Subcutaneous abdominal adipose tissue (tissue), 5 donors: ENCODE results near the gene C11orf91.

Experiments used
- H3K27ac ChIP-seq: one replicate; pipeline ENCODE4 v1.7.0; 2013; ENCODE audit warnings: low read depth, mild to moderate bottlenecking, inconsistent platforms, low read length, moderate library complexity
- H3K27me3 ChIP-seq, 5 donors: one replicate each; pipeline ENCODE4 v1.7.0; 2013; ENCODE audit warnings: low read length in 5 of 5, inconsistent platforms in 1 of 5; ENCODE audit not compliant: control insufficient read depth in 5 of 5, insufficient read depth in 4 of 5
- H3K36me3 ChIP-seq, 5 donors: one replicate each; pipeline ENCODE4 v1.7.0; 2013; ENCODE audit warnings: low read length in 5 of 5; ENCODE audit not compliant: control insufficient read depth in 5 of 5, insufficient read depth in 5 of 5
- H3K4me1 ChIP-seq, 5 donors: one replicate each; pipeline ENCODE4 v1.7.0; 2013; ENCODE audit warnings: low read length in 5 of 5, mild to moderate bottlenecking in 3 of 5, moderate library complexity in 1 of 5; ENCODE audit not compliant: control insufficient read depth in 5 of 5, insufficient read depth in 5 of 5
- H3K4me3 ChIP-seq, 5 donors: one replicate each; pipeline ENCODE4 v1.7.0; 2013; ENCODE audit warnings: low read length in 5 of 5, low read depth in 1 of 5
- H3K9ac ChIP-seq, 5 donors: one replicate each; pipeline ENCODE4 v1.7.0; 2013; ENCODE audit warnings: low read length in 5 of 5, mild to moderate bottlenecking in 4 of 5, moderate library complexity in 3 of 5
- H3K9me3 ChIP-seq, 5 donors: one replicate each; pipeline ENCODE4 v1.7.0; 2013; ENCODE audit warnings: low read length in 5 of 5; ENCODE audit not compliant: control insufficient read depth in 5 of 5
- donor health status: healthy.
- donor health status: healthy.
- donor health status: healthy.
- donor health status: healthy.
- donor health status: healthy.

The C11orf91 gene

DNA sequence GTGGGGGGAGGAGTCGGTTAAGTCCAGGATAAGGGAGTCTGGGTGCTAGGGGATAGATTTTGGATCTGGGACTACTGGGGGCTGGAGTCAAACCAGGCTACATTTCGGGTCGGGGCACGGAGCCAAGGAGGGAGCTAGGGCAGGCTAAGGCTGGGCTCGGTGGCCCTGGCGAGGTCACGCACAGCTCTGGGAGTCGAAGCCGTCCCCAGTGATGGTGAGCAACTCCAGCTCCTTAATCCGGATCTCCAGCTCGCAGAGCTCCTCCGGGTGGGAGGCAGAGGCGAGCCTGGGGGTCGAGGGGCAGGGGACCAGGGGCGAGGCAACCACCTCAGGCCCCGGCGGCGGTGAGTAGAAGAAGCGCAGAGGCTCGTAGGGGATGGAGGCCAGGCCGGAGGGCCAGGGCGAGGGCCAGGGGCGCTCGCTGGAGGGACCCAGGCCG, 544 bp downstream of the C11orf91 start:
- H3K36me3 ChIP-seq = peaks cover 0 to 4% (median under 1%) of the 10 kb centered on the region in 5 donors
- H3K9ac ChIP-seq = peak overlapping the region in 2 of 5 donors; percentile 39 to 46
- H3K27ac ChIP-seq = peak overlapping the region; percentile 65
- no peaks in the 10 kb centered on the region for H3K9me3 ChIP-seq
- no peaks in the 10 kb centered on the region for H3K27me3 ChIP-seq
- peak overlapping the region in 4 of 5 donors; percentile 45 to 57 (median 54) for H3K4me3 ChIP-seq
- H3K4me1 ChIP-seq = peaks cover 11 to 74% (median 25%) of the 10 kb centered on the region in 5 donors

DNA sequence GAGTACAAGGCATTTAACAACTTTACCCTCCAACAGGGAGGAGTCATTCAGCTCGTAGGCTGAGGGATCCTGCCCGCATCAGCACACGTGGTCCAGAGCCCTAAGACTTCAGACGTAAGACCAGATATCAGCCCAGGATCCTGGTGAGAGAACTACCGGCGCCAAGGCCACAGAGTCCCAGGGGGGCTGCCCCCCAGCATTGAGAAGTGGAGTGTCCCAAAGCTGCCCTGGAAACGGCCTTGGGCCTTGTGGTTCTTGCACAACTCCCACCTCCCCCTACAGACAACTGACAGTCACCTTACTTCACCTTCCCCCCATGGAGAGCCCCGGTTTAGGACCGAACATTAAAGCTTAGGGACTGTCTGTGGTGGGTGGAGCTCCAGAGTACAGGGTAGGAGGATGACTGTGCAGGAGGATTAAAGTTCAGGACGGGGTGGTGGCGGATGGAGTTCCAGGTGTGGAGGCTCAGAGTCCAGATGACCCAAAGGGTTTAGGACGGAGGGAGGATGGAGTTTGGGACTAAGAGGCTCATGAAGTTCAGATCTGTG, 1.0 kb downstream of the C11orf91 start:
- H3K4me1 ChIP-seq = peaks cover 11 to 74% (median 25%) of the 10 kb centered on the region in 5 donors
- no peaks in the 10 kb centered on the region for H3K9me3 ChIP-seq
- peak overlapping the region; percentile 65 for H3K27ac ChIP-seq
- H3K27me3 ChIP-seq = no peaks in the 10 kb centered on the region
- no peaks in the 10 kb centered on the region for H3K36me3 ChIP-seq
- H3K9ac ChIP-seq = peak overlapping the region in 2 of 5 donors; percentile 39 to 46
- H3K4me3 ChIP-seq = peak overlapping the region in 4 of 5 donors; percentile 45 to 57 (median 54)

DNA sequence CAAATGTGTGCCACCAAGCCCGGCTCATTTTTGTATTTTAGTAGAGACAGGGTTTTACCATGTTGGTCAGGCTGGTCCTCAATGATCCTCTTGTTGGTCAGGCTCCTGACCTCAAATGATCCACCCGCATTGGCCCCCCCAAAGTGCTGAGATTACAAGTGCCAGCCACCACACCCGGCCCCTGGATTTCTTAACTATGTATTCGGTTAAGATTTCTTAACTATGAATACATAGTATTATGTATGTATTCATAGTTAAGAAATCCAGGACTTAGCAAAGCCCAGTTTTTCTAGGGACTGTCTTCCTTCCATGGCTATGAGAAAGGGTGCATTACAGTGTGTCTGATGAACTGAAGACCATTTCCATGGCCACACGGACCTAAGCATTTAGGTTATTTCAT, 1.7 kb downstream of the C11orf91 start:
- H3K27ac ChIP-seq = no peak overlapping the region
- H3K27me3 ChIP-seq = no peaks in the 10 kb centered on the region
- H3K4me1 ChIP-seq = peaks cover 11 to 74% (median 25%) of the 10 kb centered on the region in 5 donors
- H3K9ac ChIP-seq = no peak overlapping the region
- no peaks in the 10 kb centered on the region for H3K36me3 ChIP-seq
- H3K4me3 ChIP-seq = no peak overlapping the region
- H3K9me3 ChIP-seq = no peaks in the 10 kb centered on the region

DNA sequence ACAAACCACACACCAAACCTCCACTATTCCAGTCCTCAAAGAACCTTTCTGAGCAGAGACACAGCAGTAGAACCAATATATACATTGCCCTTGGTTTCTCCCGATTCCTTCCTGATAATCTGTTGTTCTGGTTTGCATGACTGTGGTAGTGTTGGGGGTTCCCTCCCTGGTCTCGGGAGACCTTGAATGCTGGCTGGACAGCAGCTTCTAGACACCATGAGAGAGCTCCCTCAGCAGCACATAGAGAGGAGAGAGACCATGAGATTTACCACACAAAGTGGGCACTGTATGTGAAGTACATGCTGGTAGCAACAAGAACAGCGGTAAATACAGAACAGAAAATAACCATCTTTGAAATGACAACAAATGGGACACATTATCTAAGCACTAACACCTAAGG, 2.6 kb downstream of the C11orf91 start:
- Histone ChIP-seq H3K4me3 (no peak overlapping the region), H3K27me3 (no peaks in the 10 kb centered on the region), H3K9ac (no peak overlapping the region), H3K4me1 (peaks cover 11 to 75% (median 26%) of the 10 kb centered on the region in 5 donors), H3K9me3 (no peaks in the 10 kb centered on the region), H3K27ac (no peak overlapping the region), H3K36me3 (no peaks in the 10 kb centered on the region)

DNA sequence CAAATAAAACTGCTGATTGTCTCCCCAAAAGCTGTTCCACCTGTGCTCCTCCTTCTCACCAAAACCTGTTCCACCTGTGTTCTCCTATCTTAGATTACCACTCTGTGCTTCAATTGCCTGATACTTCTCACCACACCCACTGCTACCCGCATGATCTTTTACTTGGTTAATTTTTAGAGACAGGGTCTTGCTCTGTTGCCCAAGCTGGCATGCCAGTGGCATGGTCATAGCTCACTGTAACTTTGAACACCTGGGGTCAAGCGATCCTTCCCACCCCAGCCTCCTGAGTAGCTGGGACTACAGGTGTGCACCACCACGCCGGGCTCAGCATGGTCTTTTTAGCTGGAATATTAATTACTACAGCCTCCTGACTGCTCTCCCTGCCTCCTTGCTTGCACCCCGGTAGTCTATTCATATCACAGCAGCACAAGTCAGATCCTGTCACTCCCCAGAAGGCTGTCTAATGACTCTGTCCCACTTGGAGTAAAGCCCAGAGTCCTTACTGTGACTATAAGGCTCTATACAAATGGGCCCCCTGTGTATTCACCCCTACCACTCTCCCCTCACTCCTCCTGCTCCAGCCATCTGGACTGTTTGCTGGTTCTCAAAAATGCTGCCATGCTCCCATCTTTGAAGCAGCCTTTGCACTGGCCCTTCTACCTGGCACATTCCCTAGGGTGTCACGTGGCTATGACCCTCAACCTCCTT, 3.5 kb downstream of the C11orf91 start:
- Histone ChIP-seq H3K27ac (no peak overlapping the region), H3K36me3 (no peaks in the 10 kb centered on the region), H3K9ac (no peak overlapping the region), H3K27me3 (no peaks in the 10 kb centered on the region), H3K4me1 (peaks cover 11 to 73% (median 33%) of the 10 kb centered on the region in 5 donors), H3K4me3 (no peak overlapping the region), H3K9me3 (no peaks in the 10 kb centered on the region)

DNA sequence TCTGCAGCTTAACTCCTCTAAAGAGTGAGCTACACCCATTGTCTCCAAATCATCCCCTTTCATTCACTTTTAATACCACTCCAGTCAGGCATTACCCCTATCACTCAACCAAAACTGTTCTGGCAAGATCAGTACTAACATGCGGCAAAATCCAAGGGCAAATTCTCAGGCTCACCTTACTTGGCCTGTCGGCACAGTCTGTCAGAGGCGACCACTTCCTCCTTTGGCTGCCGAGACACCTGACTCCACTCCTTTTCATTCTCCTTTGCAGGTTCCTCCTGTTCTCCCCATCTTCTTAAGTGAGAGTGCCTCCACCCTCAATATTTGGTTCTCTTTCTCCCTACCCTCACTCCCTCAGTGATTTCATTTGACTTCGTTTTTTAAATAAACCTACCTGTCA, 4.2 kb downstream of the C11orf91 start:
- Histone ChIP-seq H3K4me3 (no peak overlapping the region), H3K9ac (no peak overlapping the region), H3K9me3 (no peaks in the 10 kb centered on the region), H3K27me3 (no peaks in the 10 kb centered on the region), H3K4me1 (peaks cover 7 to 73% (median 34%) of the 10 kb centered on the region in 5 donors), H3K36me3 (no peaks in the 10 kb centered on the region), H3K27ac (no peak overlapping the region)

DNA sequence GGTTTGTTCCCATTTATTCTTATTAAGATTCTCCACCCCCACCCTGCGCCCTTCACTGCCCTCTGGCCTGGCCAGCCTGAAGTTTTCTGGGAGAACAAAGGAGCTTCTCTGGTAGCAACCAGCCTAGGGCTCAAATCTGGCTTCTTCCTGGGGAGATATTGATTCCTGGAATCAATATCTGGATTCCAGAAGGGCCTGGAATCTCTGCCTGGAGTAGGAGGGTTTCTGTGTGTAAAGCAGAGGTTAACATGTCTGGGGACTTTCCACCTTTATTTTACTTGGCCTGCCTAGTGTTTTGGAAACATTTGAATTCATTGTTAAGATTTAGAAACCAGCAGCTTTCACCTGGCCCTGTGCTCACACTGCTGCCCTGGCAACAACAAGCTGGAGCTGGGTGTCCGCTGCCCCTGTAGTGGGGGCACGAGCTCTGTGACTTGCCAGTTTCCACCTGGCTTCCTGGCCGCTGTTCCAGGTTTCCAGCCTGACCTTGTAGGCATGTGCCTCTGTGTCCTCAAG, 5.5 kb downstream of the C11orf91 start:
- Histone ChIP-seq H3K27me3 (peaks cover 0 to 3% (median 0%) of the 10 kb centered on the region in 5 donors), H3K4me3 (no peak overlapping the region), H3K36me3 (no peaks in the 10 kb centered on the region), H3K9me3 (no peaks in the 10 kb centered on the region), H3K27ac (peak overlapping the region; percentile 96), H3K4me1 (peaks cover 12 to 78% (median 38%) of the 10 kb centered on the region in 5 donors), H3K9ac (peak overlapping the region in 1 of 5 donors; percentile 23)

DNA sequence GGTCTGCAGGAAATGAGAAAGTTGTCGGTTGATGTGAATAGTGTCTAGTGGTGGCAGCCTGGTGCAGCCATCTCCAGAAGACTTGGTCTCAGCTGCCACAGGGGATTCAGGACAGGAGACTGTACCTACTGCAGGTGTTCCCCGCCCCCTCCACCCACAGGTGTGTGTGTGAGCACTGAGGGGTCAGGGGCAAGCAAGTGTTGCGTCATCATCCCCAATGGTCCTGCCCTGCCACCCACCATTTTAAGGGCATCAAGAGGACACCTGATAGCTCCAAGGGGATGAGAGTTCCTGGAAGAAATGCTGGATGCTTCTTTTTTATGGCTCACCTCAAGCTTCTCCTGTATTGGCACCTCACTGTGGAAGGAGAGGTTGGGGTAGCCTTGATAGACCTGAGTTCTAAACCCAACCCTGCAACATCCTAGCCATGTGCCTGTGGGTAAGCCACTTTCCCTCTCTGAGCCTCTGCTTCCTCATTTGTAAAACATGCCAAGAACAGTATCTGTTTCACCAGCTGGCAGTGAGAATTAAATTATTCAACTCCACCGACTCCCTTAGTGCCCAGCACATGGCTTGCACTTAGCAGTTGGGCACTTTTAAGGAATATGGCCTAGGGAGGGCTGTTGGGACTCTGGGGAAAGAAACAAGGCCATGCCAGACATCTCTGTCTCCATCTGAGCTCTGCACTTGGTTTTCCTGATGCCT, 6.1 kb downstream of the C11orf91 start:
- Histone ChIP-seq H3K27ac (peak overlapping the region; percentile 96), H3K9me3 (no peaks in the 10 kb centered on the region), H3K36me3 (no peaks in the 10 kb centered on the region), H3K4me3 (no peak overlapping the region), H3K9ac (peak overlapping the region in 1 of 5 donors; percentile 23), H3K4me1 (peaks cover 12 to 77% (median 35%) of the 10 kb centered on the region in 5 donors), H3K27me3 (peaks cover 0 to 3% (median 0%) of the 10 kb centered on the region in 5 donors)

DNA sequence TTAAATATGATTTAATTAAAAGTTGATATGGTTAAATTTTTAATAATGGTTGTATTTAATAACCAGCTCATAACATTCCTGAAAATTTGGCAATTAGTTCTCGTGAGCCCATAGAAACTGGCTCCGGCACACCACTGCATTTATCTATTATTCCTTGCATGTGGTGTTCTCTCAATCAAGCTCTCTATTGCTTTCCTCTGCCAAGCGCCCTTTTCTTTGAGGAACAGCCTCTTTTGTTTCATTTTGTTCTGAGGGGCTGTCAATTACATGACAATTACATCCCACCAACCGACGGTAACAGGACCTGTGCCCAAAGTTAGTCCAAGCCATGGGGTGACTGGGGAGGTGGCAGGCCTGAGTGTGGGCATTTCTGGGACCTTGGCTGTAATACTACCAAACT, 8.1 kb downstream of the C11orf91 start:
- Histone ChIP-seq H3K9me3 (peaks cover 0 to 1% (median 0%) of the 10 kb centered on the region in 5 donors), H3K36me3 (no peaks in the 10 kb centered on the region), H3K4me1 (peaks cover 10 to 93% (median 37%) of the 10 kb centered on the region in 5 donors), H3K9ac (peak overlapping the region in 4 of 5 donors; percentile 31 to 72 (median 46)), H3K4me3 (no peak overlapping the region), H3K27ac (peak overlapping the region; percentile 96), H3K27me3 (peaks cover 0 to 3% (median 0%) of the 10 kb centered on the region in 5 donors)
